ENCODE results near the gene DAGLA.

DNA sequence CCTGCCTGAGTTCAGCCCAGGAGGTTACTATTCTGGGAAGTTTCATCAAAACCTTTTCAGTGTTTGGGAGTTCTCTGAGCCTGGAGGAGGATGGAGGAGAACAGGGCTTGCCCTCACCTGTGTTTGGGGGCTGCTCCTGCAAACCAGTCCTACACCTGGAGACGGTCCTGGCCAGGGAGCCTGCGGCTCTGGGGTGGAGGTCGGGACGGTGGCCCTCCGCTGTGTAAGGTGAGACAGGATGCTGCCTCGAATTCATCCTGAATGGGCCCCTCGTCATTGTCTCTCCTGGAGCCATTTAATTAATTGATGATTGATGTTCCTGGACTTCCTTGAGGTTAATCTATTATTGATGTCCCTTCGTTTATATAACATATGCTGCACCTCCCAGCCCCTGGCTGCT is 6.3 kb downstream of the DAGLA start:
- TF ChIP-seq EZH2 (IDR thresholded peaks at IDR 0.05) (no peak), POLR2AphosphoS5 (IDR thresholded peaks at IDR 0.05; ENCODE audit: borderline replicate concordance, low read depth, low read length) (no peak), FOXP2 (optimal IDR thresholded peaks at IDR 0.05; ENCODE audit: control extremely low read depth, extremely low read length, insufficient read depth) (no peak)

All from SK-N-MC (cell line).